ENCODE results near the gene GDPD5. TPM values are rescaled to one million over a fixed set of nuclear protein-coding genes. Genes with fewer than 3 reads are reported as not detected.

GDPD5 gene
- total and polyA plus RNA-seq, 9 of the 15 experiments (the other 6 are each of a cell fraction or from before 2014, with no cell fraction given) = 0.32 to 27.3 (median 8.0) TPM

DNA sequence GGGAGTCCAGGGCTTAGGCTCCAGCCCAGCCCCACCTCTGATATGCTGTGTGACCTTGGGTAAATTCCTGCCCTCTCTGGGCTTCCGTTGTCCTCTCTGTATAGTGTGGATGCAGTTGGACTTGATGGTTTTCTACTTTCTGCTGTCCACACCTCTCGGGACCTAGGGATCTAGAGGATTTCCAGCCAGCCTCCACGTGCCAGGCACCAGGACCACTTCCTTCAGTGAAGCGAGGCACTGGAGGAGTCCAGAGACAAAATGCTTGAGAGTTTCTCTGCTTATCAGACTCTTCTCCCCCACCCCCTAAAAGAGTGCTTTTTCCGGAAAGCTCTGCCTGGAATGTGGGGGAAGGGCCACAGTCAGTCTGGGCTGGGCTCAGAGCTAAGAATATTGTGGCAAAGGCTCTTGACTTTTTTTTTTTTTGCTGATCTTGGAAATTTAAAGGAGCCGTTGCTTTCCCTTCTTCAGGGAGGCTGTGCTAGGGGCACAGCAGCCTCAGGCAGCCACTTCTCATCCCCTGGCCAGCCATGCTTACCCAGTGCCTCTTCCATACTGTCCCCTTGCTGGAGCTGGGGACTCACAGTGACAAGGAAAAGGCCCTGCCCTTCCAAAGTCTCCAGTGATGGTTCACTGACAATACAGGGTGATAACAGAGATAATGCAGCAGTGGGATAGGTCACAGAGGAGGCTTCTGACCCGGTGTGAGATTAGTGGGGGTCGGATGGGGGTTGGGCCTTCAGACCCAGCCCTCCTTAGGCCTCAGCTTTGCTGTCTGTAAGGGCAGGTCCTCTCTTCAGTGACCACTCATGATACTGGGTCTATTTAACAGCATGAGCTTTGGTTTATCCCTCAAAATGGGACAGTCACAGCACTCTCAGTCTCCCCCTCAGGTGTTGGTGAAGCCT is 33.5 kb upstream of the GDPD5 start (continued):
- TF ChIP-seq HLTF (IDR thresholded peaks at IDR 0.05) = no peak
- TF ChIP-seq ELF4 (CRISPR knock-in tag; IDR thresholded peaks at IDR 0.05) = no peak
- TF ChIP-seq ZNF12 (CRISPR knock-in tag; IDR thresholded peaks at IDR 0.05) = no peak
- TF ChIP-seq, protein P1, sequence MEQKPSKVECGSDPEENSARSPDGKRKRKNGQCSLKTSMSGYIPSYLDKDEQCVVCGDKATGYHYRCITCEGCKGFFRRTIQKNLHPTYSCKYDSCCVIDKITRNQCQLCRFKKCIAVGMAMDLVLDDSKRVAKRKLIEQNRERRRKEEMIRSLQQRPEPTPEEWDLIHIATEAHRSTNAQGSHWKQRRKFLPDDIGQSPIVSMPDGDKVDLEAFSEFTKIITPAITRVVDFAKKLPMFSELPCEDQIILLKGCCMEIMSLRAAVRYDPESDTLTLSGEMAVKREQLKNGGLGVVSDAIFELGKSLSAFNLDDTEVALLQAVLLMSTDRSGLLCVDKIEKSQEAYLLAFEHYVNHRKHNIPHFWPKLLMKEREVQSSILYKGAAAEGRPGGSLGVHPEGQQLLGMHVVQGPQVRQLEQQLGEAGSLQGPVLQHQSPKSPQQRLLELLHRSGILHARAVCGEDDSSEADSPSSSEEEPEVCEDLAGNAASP (IDR thresholded peaks at IDR 0.05) = no peak
- TF ChIP-seq, protein P2, sequence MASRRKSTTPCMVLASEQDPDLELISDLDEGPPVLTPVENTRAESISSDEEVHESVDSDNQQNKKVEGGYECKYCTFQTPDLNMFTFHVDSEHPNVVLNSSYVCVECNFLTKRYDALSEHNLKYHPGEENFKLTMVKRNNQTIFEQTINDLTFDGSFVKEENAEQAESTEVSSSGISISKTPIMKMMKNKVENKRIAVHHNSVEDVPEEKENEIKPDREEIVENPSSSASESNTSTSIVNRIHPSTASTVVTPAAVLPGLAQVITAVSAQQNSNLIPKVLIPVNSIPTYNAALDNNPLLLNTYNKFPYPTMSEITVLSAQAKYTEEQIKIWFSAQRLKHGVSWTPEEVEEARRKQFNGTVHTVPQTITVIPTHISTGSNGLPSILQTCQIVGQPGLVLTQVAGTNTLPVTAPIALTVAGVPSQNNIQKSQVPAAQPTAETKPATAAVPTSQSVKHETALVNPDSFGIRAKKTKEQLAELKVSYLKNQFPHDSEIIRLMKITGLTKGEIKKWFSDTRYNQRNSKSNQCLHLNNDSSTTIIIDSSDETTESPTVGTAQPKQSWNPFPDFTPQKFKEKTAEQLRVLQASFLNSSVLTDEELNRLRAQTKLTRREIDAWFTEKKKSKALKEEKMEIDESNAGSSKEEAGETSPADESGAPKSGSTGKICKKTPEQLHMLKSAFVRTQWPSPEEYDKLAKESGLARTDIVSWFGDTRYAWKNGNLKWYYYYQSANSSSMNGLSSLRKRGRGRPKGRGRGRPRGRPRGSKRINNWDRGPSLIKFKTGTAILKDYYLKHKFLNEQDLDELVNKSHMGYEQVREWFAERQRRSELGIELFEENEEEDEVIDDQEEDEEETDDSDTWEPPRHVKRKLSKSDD (conservative IDR thresholded peaks at IDR 0.05; ENCODE audit: low read length) = no peak
- no peak for TF ChIP-seq ARID2 (IDR thresholded peaks at IDR 0.05)
- TF ChIP-seq ZBTB1 (CRISPR knock-in tag; IDR thresholded peaks at IDR 0.05; ENCODE audit: borderline replicate concordance, low read depth) = no peak
- no peak for TF ChIP-seq HIVEP1 (CRISPR knock-in tag; IDR thresholded peaks at IDR 0.05)
- TF ChIP-seq CC2D1A (IDR thresholded peaks at IDR 0.05) = peak; percentile 56; the same call in 1 of the 2 replicates
- TF ChIP-seq POLR3G (IDR thresholded peaks at IDR 0.05; ENCODE audit: extremely low read depth, insufficient read length, insufficient replicate concordance) = no peak
- TF ChIP-seq ZBTB8A (IDR thresholded peaks at IDR 0.05; ENCODE audit: partially characterized antibody) = no peak
- peak in 1 of 2 experiments; percentile 95; a peak in 1 of 4 replicates for TF ChIP-seq TEAD1 (CRISPR knock-in tag; IDR thresholded peaks at IDR 0.05)
- no peak for TF ChIP-seq NR4A1 (CRISPR knock-in tag; IDR thresholded peaks at IDR 0.05)
- no peak for TF ChIP-seq NR4A1 (tag; IDR thresholded peaks at IDR 0.05)
- TF ChIP-seq, protein P3, sequence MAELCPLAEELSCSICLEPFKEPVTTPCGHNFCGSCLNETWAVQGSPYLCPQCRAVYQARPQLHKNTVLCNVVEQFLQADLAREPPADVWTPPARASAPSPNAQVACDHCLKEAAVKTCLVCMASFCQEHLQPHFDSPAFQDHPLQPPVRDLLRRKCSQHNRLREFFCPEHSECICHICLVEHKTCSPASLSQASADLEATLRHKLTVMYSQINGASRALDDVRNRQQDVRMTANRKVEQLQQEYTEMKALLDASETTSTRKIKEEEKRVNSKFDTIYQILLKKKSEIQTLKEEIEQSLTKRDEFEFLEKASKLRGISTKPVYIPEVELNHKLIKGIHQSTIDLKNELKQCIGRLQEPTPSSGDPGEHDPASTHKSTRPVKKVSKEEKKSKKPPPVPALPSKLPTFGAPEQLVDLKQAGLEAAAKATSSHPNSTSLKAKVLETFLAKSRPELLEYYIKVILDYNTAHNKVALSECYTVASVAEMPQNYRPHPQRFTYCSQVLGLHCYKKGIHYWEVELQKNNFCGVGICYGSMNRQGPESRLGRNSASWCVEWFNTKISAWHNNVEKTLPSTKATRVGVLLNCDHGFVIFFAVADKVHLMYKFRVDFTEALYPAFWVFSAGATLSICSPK (IDR thresholded peaks at IDR 0.05; ENCODE audit: borderline replicate concordance) = no peak
- peak; percentile 11; the same call in 1 of the 2 replicates for TF ChIP-seq RBFOX2 (IDR thresholded peaks at IDR 0.05; ENCODE audit: low read depth, low read length)
- TF ChIP-seq SRSF1 (IDR thresholded peaks at IDR 0.05; ENCODE audit: low read depth, low read length) = no peak
- no peak for TF ChIP-seq SREBF2 (CRISPR knock-in tag; IDR thresholded peaks at IDR 0.05)
- TF ChIP-seq DMBX1 (CRISPR knock-in tag; IDR thresholded peaks at IDR 0.05; ENCODE audit: borderline replicate concordance) = no peak; the same call in 1 of the 2 replicates
- peak; percentile 83 for TF ChIP-seq RNF2 (IDR thresholded peaks at IDR 0.05)
- TF ChIP-seq, protein P4, sequence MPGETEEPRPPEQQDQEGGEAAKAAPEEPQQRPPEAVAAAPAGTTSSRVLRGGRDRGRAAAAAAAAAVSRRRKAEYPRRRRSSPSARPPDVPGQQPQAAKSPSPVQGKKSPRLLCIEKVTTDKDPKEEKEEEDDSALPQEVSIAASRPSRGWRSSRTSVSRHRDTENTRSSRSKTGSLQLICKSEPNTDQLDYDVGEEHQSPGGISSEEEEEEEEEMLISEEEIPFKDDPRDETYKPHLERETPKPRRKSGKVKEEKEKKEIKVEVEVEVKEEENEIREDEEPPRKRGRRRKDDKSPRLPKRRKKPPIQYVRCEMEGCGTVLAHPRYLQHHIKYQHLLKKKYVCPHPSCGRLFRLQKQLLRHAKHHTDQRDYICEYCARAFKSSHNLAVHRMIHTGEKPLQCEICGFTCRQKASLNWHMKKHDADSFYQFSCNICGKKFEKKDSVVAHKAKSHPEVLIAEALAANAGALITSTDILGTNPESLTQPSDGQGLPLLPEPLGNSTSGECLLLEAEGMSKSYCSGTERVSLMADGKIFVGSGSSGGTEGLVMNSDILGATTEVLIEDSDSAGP (CRISPR knock-in tag; IDR thresholded peaks at IDR 0.05) = peak; percentile 85
